ENCODE measurements around the gene SHH. TPM values are rescaled to one million over a fixed set of nuclear protein-coding genes. Genes with fewer than 3 reads are reported as not detected.

The SHH gene
- total and polyA plus RNA-seq, 2 experiments from 2014 or later: not detected

GRCh38 chr7:155850001-155850436 is 37.8 kb upstream of the SHH start (continued):
- TF ChIP-seq REST (IDR thresholded peaks at IDR 0.05; ENCODE audit: unreplicated experiment): no peak
- TF ChIP-seq, protein P1, sequence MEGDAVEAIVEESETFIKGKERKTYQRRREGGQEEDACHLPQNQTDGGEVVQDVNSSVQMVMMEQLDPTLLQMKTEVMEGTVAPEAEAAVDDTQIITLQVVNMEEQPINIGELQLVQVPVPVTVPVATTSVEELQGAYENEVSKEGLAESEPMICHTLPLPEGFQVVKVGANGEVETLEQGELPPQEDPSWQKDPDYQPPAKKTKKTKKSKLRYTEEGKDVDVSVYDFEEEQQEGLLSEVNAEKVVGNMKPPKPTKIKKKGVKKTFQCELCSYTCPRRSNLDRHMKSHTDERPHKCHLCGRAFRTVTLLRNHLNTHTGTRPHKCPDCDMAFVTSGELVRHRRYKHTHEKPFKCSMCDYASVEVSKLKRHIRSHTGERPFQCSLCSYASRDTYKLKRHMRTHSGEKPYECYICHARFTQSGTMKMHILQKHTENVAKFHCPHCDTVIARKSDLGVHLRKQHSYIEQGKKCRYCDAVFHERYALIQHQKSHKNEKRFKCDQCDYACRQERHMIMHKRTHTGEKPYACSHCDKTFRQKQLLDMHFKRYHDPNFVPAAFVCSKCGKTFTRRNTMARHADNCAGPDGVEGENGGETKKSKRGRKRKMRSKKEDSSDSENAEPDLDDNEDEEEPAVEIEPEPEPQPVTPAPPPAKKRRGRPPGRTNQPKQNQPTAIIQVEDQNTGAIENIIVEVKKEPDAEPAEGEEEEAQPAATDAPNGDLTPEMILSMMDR (conservative IDR thresholded peaks at IDR 0.05; ENCODE audit: low read depth in 2 of 2): no peak
- TF ChIP-seq EZH2 (IDR thresholded peaks at IDR 0.05; ENCODE audit: low read depth, unreplicated experiment): no peak
- no peak for TF ChIP-seq POLR2AphosphoS5 (IDR thresholded peaks at IDR 0.05; ENCODE audit: low read depth)
- TF ChIP-seq NANOG (IDR thresholded peaks at IDR 0.05; ENCODE audit: borderline replicate concordance): no peak
- TF ChIP-seq STAT1 (IDR thresholded peaks at IDR 0.05; ENCODE audit: unreplicated experiment): no peak
- TF ChIP-seq ZNF331 (CRISPR knock-in tag; IDR thresholded peaks at IDR 0.05; ENCODE audit: low read depth): no peak
- TF ChIP-seq CREB1 (CRISPR knock-in tag; IDR thresholded peaks at IDR 0.05; ENCODE audit: low read depth): no peak
- TF ChIP-seq ETS1 (IDR thresholded peaks at IDR 0.05): no peak

- Histone ChIP-seq H3K36me3 (ENCODE audit: insufficient read depth) (0 out of 2 replicates have a peak, but pooled peaks cover 5% of the 10 kb centered on the region), H3K27ac (ENCODE audit: low read depth) (no peak overlapping the region), H3K4me3 (no peak overlapping the region), H3K4me1 (ENCODE audit: insufficient read depth) (no peaks in the 10 kb centered on the region), H2AFZ (no peak overlapping the region), H3K79me2 (replicated peaks; ENCODE audit: insufficient read depth) (no peaks in the 10 kb centered on the region), H3F3A (replicated peaks; ENCODE audit: low read depth) (no peaks in the 10 kb centered on the region), H4K20me1 (replicated peaks; ENCODE audit: insufficient read depth) (no peaks in the 10 kb centered on the region), H3K4me2 (no peak overlapping the region), H3K9me2 (ENCODE audit: insufficient read depth) (no peaks in the 10 kb centered on the region), H3K27me3 (ENCODE audit: insufficient read depth) (no peaks in the 10 kb centered on the region)
- peaks cover 3% of the 10 kb centered on the region for H3K27me3 Mint-ChIP-seq (ENCODE audit: insufficient read depth, low read depth, poor library complexity)
- ATAC-seq (no peak), DNase-seq (ENCODE audit: low spot score) (no peak)
- H3K9me3 Mint-ChIP-seq: no peaks in the 10 kb centered on the region
- H3K27ac Mint-ChIP-seq: no peak overlapping the region
- no peak overlapping the region for H3K4me3 Mint-ChIP-seq
- H3K36me3 Mint-ChIP-seq (ENCODE audit: low read depth): no peaks in the 10 kb centered on the region
- no peaks in the 10 kb centered on the region for H3K4me1 Mint-ChIP-seq
- no peak for TF ChIP-seq EZH2phosphoT487 (IDR thresholded peaks at IDR 0.05; ENCODE audit: unreplicated experiment)
- TF ChIP-seq STAT1 (IDR thresholded peaks at IDR 0.05; ENCODE audit: unreplicated experiment): no peak
- TF ChIP-seq EZH2 (IDR thresholded peaks at IDR 0.05; ENCODE audit: low read depth, unreplicated experiment): no peak
- no peak for TF ChIP-seq NANOG (IDR thresholded peaks at IDR 0.05; ENCODE audit: borderline replicate concordance)
- TF ChIP-seq POLR2AphosphoS5 (IDR thresholded peaks at IDR 0.05; ENCODE audit: low read depth): no peak
- no peak for TF ChIP-seq ETS1 (IDR thresholded peaks at IDR 0.05)
- no peak for TF ChIP-seq REST (IDR thresholded peaks at IDR 0.05; ENCODE audit: unreplicated experiment)
- no peak for TF ChIP-seq ZNF114 (CRISPR knock-in tag; IDR thresholded peaks at IDR 0.05)
- TF ChIP-seq CREB1 (CRISPR knock-in tag; IDR thresholded peaks at IDR 0.05; ENCODE audit: low read depth): no peak
These were observed 36.7 kb upstream of the SHH start for GRCh38 chr7:155848691-155849669.

Data from GM23338 (cell line).